Bronchial epithelial cell (primary cell): ENCODE measurements around the gene FAM229B. TPM values are rescaled to one million over a fixed set of nuclear protein-coding genes. Genes with fewer than 3 reads are reported as not detected.

Source experiments
- DNase-seq: peaks from one replicate; pipeline ENCODE4 v3.0.0-alpha.2; 2010; ENCODE audit warnings: low read depth
- FAIRE-seq: peaks from 2 replicates; lab custom pipeline; 2011; peaks lifted over from hg19 to GRCh38; lab: Jason Lieb, UNC
- H3K27me3 ChIP-seq: 2 replicates; pipeline ENCODE4 v1.5.1; 2011; ENCODE audit warnings: low read length; ENCODE audit not compliant: control insufficient read depth, insufficient read depth
- H3K36me3 ChIP-seq: 2 replicates; pipeline ENCODE4 v1.5.1; 2011; ENCODE audit warnings: low read length; ENCODE audit not compliant: control insufficient read depth, insufficient read depth
- H3K4me3 ChIP-seq: 2 replicates; pipeline ENCODE4 v1.5.1; 2011; ENCODE audit warnings: mild to moderate bottlenecking, low read depth, low read length, control low read depth
- CTCF ChIP-seq: IDR thresholded peaks from 2 replicates; pipeline ENCODE4 v1.5.1; 2011; ENCODE audit warnings: mild to moderate bottlenecking, moderate library complexity, low read length, control low read depth, inconsistent platforms; ENCODE audit not compliant: insufficient read depth, severe bottlenecking
- total RNA-seq: library from RNA; depleted of rRNA; stranded (reverse); fragments of >200 nt; gene quantifications from 2 replicates; pipeline ENCODE4 v1.2.1, GENCODE V29; 2014

FAM229B gene
- total RNA-seq, 1 donor from 2014 or later = 1.6 TPM

GRCh38 chr6:112106562-112106961, 19.2 kb downstream of the FAM229B start:
- peaks cover 1% of the 10 kb centered on the region for H3K27me3 ChIP-seq
- H3K36me3 ChIP-seq = no peaks in the 10 kb centered on the region
- TF ChIP-seq CTCF = no peak
- DNase-seq = no peak
- H3K4me3 ChIP-seq = no peak overlapping the region
- FAIRE-seq = no peak

GRCh38 chr6:112109262-112109661, 21.9 kb downstream of the FAM229B start:
- no peak overlapping the region for H3K4me3 ChIP-seq
- no peaks in the 10 kb centered on the region for H3K36me3 ChIP-seq
- no peak for DNase-seq
- peaks cover 1% of the 10 kb centered on the region for H3K27me3 ChIP-seq
- TF ChIP-seq CTCF = no peak
- FAIRE-seq = peak; percentile 13

GRCh38 chr6:112113431-112113830, 26.0 kb downstream of the FAM229B start:
- DNase-seq (no peak), FAIRE-seq (no peak)
- no peak for TF ChIP-seq CTCF
- Histone ChIP-seq H3K27me3 (no peaks in the 10 kb centered on the region), H3K36me3 (no peaks in the 10 kb centered on the region), H3K4me3 (no peak overlapping the region)

GRCh38 chr6:112113918-112114317, 26.5 kb downstream of the FAM229B start:
- Histone ChIP-seq H3K4me3 (no peak overlapping the region), H3K36me3 (no peaks in the 10 kb centered on the region)

GRCh38 chr6:112114577-112115223, 27.3 kb downstream of the FAM229B start:
- TF ChIP-seq CTCF = no peak
- DNase-seq (no peak), FAIRE-seq (no peak)
- Histone ChIP-seq H3K36me3 (no peaks in the 10 kb centered on the region), H3K4me3 (no peak overlapping the region), H3K27me3 (no peaks in the 10 kb centered on the region)

More at GRCh38 chr6:112113918-112114317, 26.5 kb downstream of the FAM229B start:
- TF ChIP-seq CTCF = no peak
- no peaks in the 10 kb centered on the region for H3K27me3 ChIP-seq
- no peak for FAIRE-seq
- no peak for DNase-seq

GRCh38 chr6:112116221-112116620, 28.8 kb downstream of the FAM229B start:
- DNase-seq (no peak), FAIRE-seq (no peak)
- H3K4me3 ChIP-seq = no peak overlapping the region
- no peaks in the 10 kb centered on the region for H3K36me3 ChIP-seq
- TF ChIP-seq CTCF = peak; percentile 6
- H3K27me3 ChIP-seq = no peaks in the 10 kb centered on the region
